BLaER1 (cell line): Measurements from ENCODE around the gene ANO8.
"Not testable (repeated sequence)": the region's sequence is repeated elsewhere in the genome, so short reads cannot be mapped to it uniquely, and the experiment has no call there.

Experiments used
- H3K27ac ChIP-seq: shearing (Covaris generic); formaldehyde crosslinking; 2 replicates; pipeline ENCODE4 v1.8.1; 2022
- H3K27me3 ChIP-seq: shearing (Covaris generic); formaldehyde crosslinking; 2 replicates; pipeline ENCODE4 v1.8.1; 2022
- H3K36me3 ChIP-seq: shearing (Covaris generic); formaldehyde crosslinking; 2 replicates; pipeline ENCODE4 v1.8.1; 2022
- H3K4me1 ChIP-seq: shearing (Covaris generic); formaldehyde crosslinking; 2 replicates; pipeline ENCODE4 v1.8.1; 2022
- H3K4me2 ChIP-seq: shearing (Covaris generic); formaldehyde crosslinking; 2 replicates; pipeline ENCODE4 v1.8.1; 2022
- H3K4me3 ChIP-seq: shearing (Covaris generic); formaldehyde crosslinking; 2 replicates; pipeline ENCODE4 v1.8.1; 2022
- H3K9ac ChIP-seq: shearing (Covaris generic); formaldehyde crosslinking; 2 replicates; pipeline ENCODE4 v1.8.1; 2022
- H3K9me3 ChIP-seq: shearing (Covaris generic); formaldehyde crosslinking; 2 replicates; pipeline ENCODE4 v1.8.1; 2022
- H4K20me1 ChIP-seq: shearing (Covaris generic); formaldehyde crosslinking; 2 replicates; pipeline ENCODE4 v1.8.1; 2022
- Cebpa-rat ChIP-seq: shearing (Covaris generic); IDR thresholded peaks from 2 replicates; pipeline ENCODE4 v1.8.1; 2022

ANO8 gene

DNA sequence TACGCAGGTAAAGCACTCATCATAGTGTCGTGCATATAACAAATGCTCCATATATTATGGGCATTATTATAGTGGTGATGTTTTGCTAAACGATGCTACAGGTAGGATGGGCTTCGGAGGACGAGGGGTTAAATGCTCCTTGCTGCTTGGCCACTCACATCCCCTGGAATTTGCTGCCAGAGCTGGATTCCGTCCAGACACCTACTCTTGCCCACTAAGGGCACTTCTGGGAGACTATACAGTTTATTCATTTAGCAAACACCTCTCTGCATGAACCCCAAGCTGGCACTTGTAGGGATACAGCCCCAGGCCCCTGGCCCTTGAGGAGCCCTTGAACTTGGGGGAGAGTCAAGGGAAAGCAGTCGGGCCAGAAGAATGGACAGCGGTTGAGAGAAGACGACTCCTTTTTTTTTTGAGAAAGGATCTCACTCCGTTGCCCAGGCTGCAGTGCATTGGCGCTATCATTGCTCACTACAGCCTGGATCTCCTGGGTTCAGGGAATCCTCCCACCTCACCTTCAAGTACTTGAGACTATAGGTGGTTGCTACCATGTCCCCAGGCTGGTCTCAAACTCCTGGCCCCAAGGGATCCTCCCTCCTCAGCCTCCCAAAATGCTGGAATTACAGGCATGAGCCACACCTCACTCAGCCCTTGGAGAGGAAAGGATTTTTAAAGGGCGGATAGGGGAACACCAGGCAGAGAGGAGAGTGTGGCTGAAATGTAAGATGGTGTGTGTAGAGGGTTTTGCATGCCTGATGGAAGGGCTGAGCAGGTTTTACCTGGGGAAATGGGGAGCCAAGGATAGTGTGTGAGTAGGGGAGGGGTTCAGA, 30.1 kb downstream of the ANO8 start:
- peak overlapping the region; percentile 99 for H3K4me2 ChIP-seq
- H3K4me3 ChIP-seq = no peak overlapping the region
- H3K9ac ChIP-seq = no peak overlapping the region
- no peaks in the 10 kb centered on the region for H3K27me3 ChIP-seq
- peak overlapping the region; percentile 87 for H3K27ac ChIP-seq
- peaks cover 25% of the 10 kb centered on the region for H3K36me3 ChIP-seq
- peaks cover 63% of the 10 kb centered on the region for H3K4me1 ChIP-seq
- no peaks in the 10 kb centered on the region for H3K9me3 ChIP-seq
- TF ChIP-seq Cebpa-rat = no peak
- peaks cover 21% of the 10 kb centered on the region; the same call in 1 of the 2 replicates for H4K20me1 ChIP-seq

GRCh38 chr19:17303940-17304267, 30.8 kb downstream of the ANO8 start:
- Histone ChIP-seq H3K4me3 (peak overlapping the region; percentile 83; the same call in 1 of the 2 replicates), H4K20me1 (peaks cover 19% of the 10 kb centered on the region; the same call in 1 of the 2 replicates), H3K27ac (peak overlapping the region; percentile 87), H3K27me3 (no peaks in the 10 kb centered on the region), H3K9ac (no peak overlapping the region; the same call in 1 of the 2 replicates), H3K4me2 (peak overlapping the region; percentile 99), H3K9me3 (peaks cover under 1% of the 10 kb centered on the region), H3K36me3 (peaks cover 30% of the 10 kb centered on the region), H3K4me1 (peaks cover 61% of the 10 kb centered on the region)
- no peak for TF ChIP-seq Cebpa-rat

- peak within 1 kb of the TSS; percentile 88 for H3K9ac ChIP-seq
- H3K4me2 ChIP-seq = peak within 1 kb of the TSS; percentile 99
- peaks cover 19% of the 10 kb centered on the region; the same call in 1 of the 2 replicates for H4K20me1 ChIP-seq
- H3K27ac ChIP-seq = peak within 1 kb of the TSS; percentile 87
- TF ChIP-seq Cebpa-rat = no peak
- H3K9me3 ChIP-seq = peaks cover 6% of the 10 kb centered on the region
- H3K4me3 ChIP-seq = peak within 1 kb of the TSS; percentile 83
- no peaks in the 10 kb centered on the region for H3K27me3 ChIP-seq
- H3K36me3 ChIP-seq = peaks cover 36% of the 10 kb centered on the region
- H3K4me1 ChIP-seq = peaks cover 56% of the 10 kb centered on the region
Observed at GRCh38 chr19:17303167-17303939, 31.3 kb downstream of the ANO8 start, which contains the start of gene ABHD8. Gene ABHD8, minus strand, starts transcription at chr19:17303425. Its CDS starts 1,809 bp downstream, at chr19:17301616.

GRCh38 chr19:17302391-17303166, 32.1 kb downstream of the ANO8 start:
- Histone ChIP-seq H3K27ac (peak overlapping the region; percentile 87), H3K4me3 (peak overlapping the region; percentile 83)

GRCh38 chr19:17300992-17301619, 33.5 kb downstream of the ANO8 start:
- H3K36me3 ChIP-seq = peaks cover 58% of the 10 kb centered on the region
- TF ChIP-seq Cebpa-rat = no peak
- H3K27me3 ChIP-seq = no peaks in the 10 kb centered on the region
- no peak overlapping the region for H3K4me3 ChIP-seq
- no peak overlapping the region for H3K27ac ChIP-seq
- no peak overlapping the region for H3K4me2 ChIP-seq
- H4K20me1 ChIP-seq = peaks cover 25% of the 10 kb centered on the region; the same call in 1 of the 2 replicates
- H3K9ac ChIP-seq = no peak overlapping the region
- peaks cover 15% of the 10 kb centered on the region for H3K9me3 ChIP-seq
- H3K4me1 ChIP-seq = peaks cover 36% of the 10 kb centered on the region

More at GRCh38 chr19:17302391-17303166, 32.1 kb downstream of the ANO8 start:
- peak overlapping the region; percentile 99 for H3K4me2 ChIP-seq
- H3K9ac ChIP-seq = peak overlapping the region; percentile 88
- peaks cover 48% of the 10 kb centered on the region for H3K4me1 ChIP-seq
- H3K36me3 ChIP-seq = peaks cover 43% of the 10 kb centered on the region
- no peak for TF ChIP-seq Cebpa-rat
- peaks cover 14% of the 10 kb centered on the region for H3K9me3 ChIP-seq
- no peaks in the 10 kb centered on the region for H3K27me3 ChIP-seq
- H4K20me1 ChIP-seq = peaks cover 19% of the 10 kb centered on the region; the same call in 1 of the 2 replicates

DNA sequence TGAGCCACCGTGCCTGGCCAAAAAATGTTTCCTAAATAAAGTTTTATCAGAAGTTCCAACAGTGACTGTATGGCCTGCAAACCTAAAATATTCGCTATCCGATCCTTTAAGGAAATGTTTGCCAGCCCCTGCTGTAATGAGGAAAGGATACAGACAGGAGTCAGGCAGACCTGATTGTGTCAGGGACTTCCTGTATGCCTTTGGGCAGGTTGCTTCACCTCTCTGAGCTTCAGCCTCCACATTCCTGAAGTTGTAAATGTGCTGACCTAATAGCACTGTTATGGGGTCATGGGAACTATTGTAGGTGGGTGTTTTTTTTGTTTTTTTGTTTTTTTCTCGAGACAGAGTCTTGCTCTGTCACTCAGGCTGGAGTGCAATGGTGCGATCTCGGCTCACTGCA, 37.7 kb downstream of the ANO8 start:
- Histone ChIP-seq H4K20me1 (peaks cover 38% of the 10 kb centered on the region), H3K4me1 (peaks cover 27% of the 10 kb centered on the region), H3K4me3 (no peak overlapping the region), H3K4me2 (no peak overlapping the region), H3K27me3 (no peaks in the 10 kb centered on the region), H3K9me3 (peaks cover 18% of the 10 kb centered on the region), H3K27ac (no peak overlapping the region), H3K36me3 (peaks cover 78% of the 10 kb centered on the region), H3K9ac (no peak overlapping the region)
- TF ChIP-seq Cebpa-rat = no peak

DNA sequence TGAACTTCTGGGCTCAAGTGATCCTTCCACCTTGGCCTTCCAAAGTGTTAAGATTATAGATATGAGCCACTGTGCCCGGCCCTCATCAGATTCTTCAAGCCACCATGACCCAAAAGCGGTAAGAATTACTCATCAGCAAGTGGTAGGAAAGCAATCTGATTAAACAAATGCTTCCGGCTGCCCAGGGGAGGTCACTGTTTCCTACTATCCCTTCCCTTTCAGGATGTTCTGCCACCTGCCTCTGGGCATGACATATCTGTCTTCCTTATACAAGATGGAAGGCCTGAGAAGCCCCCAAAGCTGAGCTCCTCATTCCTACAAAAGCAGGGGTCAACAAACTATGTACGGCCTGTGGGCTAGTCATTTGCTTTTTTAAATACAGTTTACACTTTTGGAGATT, 38.4 kb downstream of the ANO8 start:
- Histone ChIP-seq H3K27me3 (no peaks in the 10 kb centered on the region), H3K36me3 (peaks cover 70% of the 10 kb centered on the region), H4K20me1 (peaks cover 32% of the 10 kb centered on the region), H3K4me1 (peaks cover 25% of the 10 kb centered on the region), H3K9me3 (peaks cover 18% of the 10 kb centered on the region), H3K27ac (no peak overlapping the region), H3K4me2 (no peak overlapping the region), H3K9ac (no peak overlapping the region; the same call in 1 of the 2 replicates), H3K4me3 (no peak overlapping the region)
- no peak for TF ChIP-seq Cebpa-rat

DNA sequence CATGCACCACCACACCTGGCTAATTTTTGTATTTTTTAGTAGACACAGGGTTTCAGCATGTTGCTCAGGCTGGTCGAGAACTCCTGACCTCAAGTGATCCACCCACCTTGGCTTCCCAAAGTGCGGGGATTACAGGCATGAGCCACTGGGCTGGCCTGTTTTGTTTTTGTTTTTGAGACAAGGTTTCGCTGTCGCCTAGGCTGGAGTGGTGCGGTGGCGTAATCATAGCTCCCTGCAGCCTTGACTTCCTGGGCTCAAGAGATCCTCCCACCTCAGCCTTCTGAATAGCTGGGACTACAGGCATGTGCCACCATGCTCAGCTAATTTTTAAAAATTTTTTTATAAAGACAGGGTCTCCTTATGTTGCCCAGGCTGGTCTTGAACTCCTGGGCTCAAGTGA, 39.1 kb downstream of the ANO8 start:
- not testable (repeated sequence) for H3K27ac ChIP-seq, H3K4me2 ChIP-seq
- peaks cover 23% of the 10 kb centered on the region for H3K4me1 ChIP-seq

More for the DNA sequence above, 39.1 kb downstream of the ANO8 start:
- H3K4me3 ChIP-seq, H3K9ac ChIP-seq, H3K27me3 ChIP-seq: not testable (repeated sequence)
- H3K9me3 ChIP-seq = peaks cover 18% of the 10 kb centered on the region
- H3K36me3 ChIP-seq = peaks cover 63% of the 10 kb centered on the region
- peaks cover 25% of the 10 kb centered on the region for H4K20me1 ChIP-seq
